H9 (cell line): ENCODE measurements around the gene MYF6. TPM values are rescaled to one million over a fixed set of nuclear protein-coding genes. Genes with fewer than 3 reads are reported as not detected.
A peak's percentile ranks its signal among the peaks of the same experiment; 100 is the strongest.

Experiments
- DNase-seq: peaks from one replicate; pipeline ENCODE4 v3.0.0-alpha.2; 2017
- H2AFZ ChIP-seq: one replicate; pipeline ENCODE4 v1.6.1; 2013; ENCODE audit warnings: mild to moderate bottlenecking, low read length, control low read depth, moderate library complexity
- H2AK5ac ChIP-seq: 2 replicates; pipeline ENCODE4 v1.6.1; 2013; ENCODE audit warnings: low read length, control low read depth, mixed read lengths; ENCODE audit not compliant: insufficient read length
- H2BK120ac ChIP-seq: one replicate; pipeline ENCODE4 v1.6.1; 2013; ENCODE audit warnings: low read depth, mild to moderate bottlenecking, low read length, control low read depth, inconsistent platforms; ENCODE audit not compliant: poor library complexity, severe bottlenecking
- H2BK12ac ChIP-seq: 2 replicates; pipeline ENCODE4 v1.6.1; 2013; ENCODE audit warnings: low read length, control low read depth, mixed read lengths, low read depth; ENCODE audit not compliant: insufficient read length
- H2BK15ac ChIP-seq: 2 replicates; pipeline ENCODE4 v1.6.1; 2013; ENCODE audit warnings: low read depth, low read length, control low read depth
- H2BK20ac ChIP-seq: one replicate; pipeline ENCODE4 v1.6.1; 2013; ENCODE audit warnings: low read depth, mild to moderate bottlenecking, low read length, control low read depth, inconsistent platforms; ENCODE audit not compliant: poor library complexity, severe bottlenecking
- H2BK5ac ChIP-seq: 2 replicates; pipeline ENCODE4 v1.6.1; 2013; ENCODE audit warnings: low read length, control low read depth, mixed read lengths; ENCODE audit not compliant: insufficient read length
- H3K14ac ChIP-seq: 2 replicates; pipeline ENCODE4 v1.6.1; 2013; ENCODE audit warnings: low read length, control low read depth; ENCODE audit not compliant: insufficient read depth
- H3K18ac ChIP-seq: 2 replicates; pipeline ENCODE4 v1.6.1; 2013; ENCODE audit warnings: low read depth, mild to moderate bottlenecking, mixed read lengths, low read length, control low read depth; ENCODE audit not compliant: insufficient read length
- H3K23ac ChIP-seq: 2 replicates; pipeline ENCODE4 v1.6.1; 2013; ENCODE audit warnings: low read length, control low read depth, mixed read lengths, low read depth; ENCODE audit not compliant: insufficient read length
- H3K23me2 ChIP-seq: 2 replicates; pipeline ENCODE4 v1.6.1; 2013; ENCODE audit warnings: low read depth, mild to moderate bottlenecking, mixed read lengths, low read length, control low read depth; ENCODE audit not compliant: insufficient read length, poor library complexity, severe bottlenecking
- H3K27ac ChIP-seq: 2 replicates; pipeline ENCODE4 v1.5.1; 2013; ENCODE audit warnings: low read length, control low read depth, mixed read lengths, low read depth; ENCODE audit not compliant: insufficient read length
- H3K27me3 ChIP-seq: 2 replicates; pipeline ENCODE4 v1.6.1; 2013; ENCODE audit warnings: low read length, control low read depth, inconsistent platforms; ENCODE audit not compliant: insufficient read depth
- H3K4ac ChIP-seq: 2 replicates; pipeline ENCODE4 v1.6.1; 2013; ENCODE audit warnings: low read depth, mild to moderate bottlenecking, control low read depth, inconsistent platforms, low read length, moderate library complexity
- H3K4me1 ChIP-seq: 2 replicates; pipeline ENCODE4 v1.6.1; 2013; ENCODE audit warnings: low read length, control low read depth, inconsistent platforms; ENCODE audit not compliant: insufficient read depth
- H3K4me2 ChIP-seq: 2 replicates; pipeline ENCODE4 v1.6.1; 2013; ENCODE audit warnings: low read length, control low read depth, mixed read lengths; ENCODE audit not compliant: insufficient read length, insufficient read depth
- H3K56ac ChIP-seq: 2 replicates; pipeline ENCODE4 v1.6.1; 2013; ENCODE audit warnings: low read depth, mild to moderate bottlenecking, mixed read lengths, low read length, control low read depth; ENCODE audit not compliant: insufficient read length
- H3K79me1 ChIP-seq: 2 replicates; pipeline ENCODE4 v1.6.1; 2013; ENCODE audit warnings: low read depth, mild to moderate bottlenecking, moderate library complexity, low read length, control low read depth, inconsistent platforms; ENCODE audit not compliant: insufficient read depth, poor library complexity, severe bottlenecking
- H3K79me2 ChIP-seq: 2 replicates; pipeline ENCODE4 v1.6.1; 2013; ENCODE audit warnings: low read length, control low read depth, inconsistent platforms; ENCODE audit not compliant: insufficient read depth
- H3K9ac ChIP-seq: 2 replicates; pipeline ENCODE4 v1.6.1; 2013; ENCODE audit warnings: low read length, control low read depth, mixed read lengths; ENCODE audit not compliant: insufficient read length; ENCODE audit errors: extremely low read depth
- H3K9me3 ChIP-seq: one replicate; pipeline ENCODE4 v1.6.1; 2013; ENCODE audit warnings: low read depth, low read length, inconsistent platforms; ENCODE audit not compliant: control insufficient read depth
- H3T11ph ChIP-seq: one replicate; pipeline ENCODE4 v1.6.1; 2013; ENCODE audit warnings: mild to moderate bottlenecking, low read length, control low read depth, inconsistent platforms
- H4K20me1 ChIP-seq: one replicate; pipeline ENCODE4 v1.6.1; 2013; ENCODE audit not compliant: control insufficient read depth, insufficient read length, insufficient read depth
- H4K5ac ChIP-seq: 2 replicates; pipeline ENCODE4 v1.6.1; 2013; ENCODE audit warnings: low read depth, mild to moderate bottlenecking, mixed read lengths, low read length, control low read depth; ENCODE audit not compliant: insufficient read length
- H4K8ac ChIP-seq: replicated peaks from 2 replicates; pipeline ENCODE4 v1.6.1; 2013; ENCODE audit warnings: low read length, control low read depth, mixed read lengths, low read depth; ENCODE audit not compliant: insufficient read length
- H4K91ac ChIP-seq: 2 replicates; pipeline ENCODE4 v1.6.1; 2013; ENCODE audit warnings: low read depth, mild to moderate bottlenecking, moderate library complexity, mixed read lengths, low read length, control low read depth; ENCODE audit not compliant: insufficient read length
- H3K27ac Mint-ChIP-seq, 3 experiments: 2 replicates in 2 of 3; 3 replicates in 1 of 3; pipeline ENCODE4 v1.8.0; 2020 to 2021; ENCODE audit warnings: mixed read lengths in 3 of 3, mild to moderate bottlenecking in 1 of 3, moderate library complexity in 1 of 3
- H3K27me3 Mint-ChIP-seq: 2 replicates; pipeline ENCODE4 v1.8.0; 2021; ENCODE audit warnings: low read depth, mild to moderate bottlenecking, moderate library complexity, mixed read lengths
- H3K36me3 Mint-ChIP-seq, 3 experiments: 2 replicates in 2 of 3; 3 replicates in 1 of 3; pipeline ENCODE4 v1.8.0; 2020 to 2021; ENCODE audit warnings: low read depth in 3 of 3, mixed read lengths in 3 of 3; ENCODE audit not compliant: insufficient read depth in 1 of 3
- H3K4me1 Mint-ChIP-seq, 2 experiments: 2 replicates each; pipeline ENCODE4 v1.8.0; 2020; ENCODE audit warnings: mixed read lengths in 2 of 2
- H3K4me3 Mint-ChIP-seq, 2 experiments: 2 replicates in 1 of 2; 3 replicates in 1 of 2; pipeline ENCODE4 v1.8.0; 2020 to 2021; ENCODE audit warnings: mild to moderate bottlenecking in 2 of 2, mixed read lengths in 2 of 2, moderate library complexity in 1 of 2
- H3K9me3 Mint-ChIP-seq, 2 experiments: 2 replicates in 1 of 2; 3 replicates in 1 of 2; pipeline ENCODE4 v1.8.0; 2020; ENCODE audit warnings: mild to moderate bottlenecking in 2 of 2, mixed read lengths in 2 of 2, moderate library complexity in 1 of 2
- CTCF ChIP-seq: fragments of 200-600 bp; sonication (generic); conservative IDR thresholded peaks from 3 replicates; pipeline ENCODE4 v1.8.0; 2021; ENCODE audit warnings: antibody characterized with exemption, mild to moderate bottlenecking
- WGBS: extraction: QIAGEN DNeasy Blood & Tissue Kit; methylation state at CpG from one replicate; pipeline ENCODE4 v1.1.7; 2013; ENCODE audit warnings: missing lambda C conversion rate, low lambda C conversion rate, mixed read lengths; ENCODE audit not compliant: insufficient read length; ENCODE audit errors: extremely low coverage; 5-methylcytosine and 5-hydroxymethylcytosine counted together
- total RNA-seq: library from RNA; stranded (reverse); gene quantifications from 2 replicates; pipeline ENCODE4 v1.2.1, GENCODE V29; 2021

MYF6 gene
- total RNA-seq, 1 experiment from 2014 or later = not detected

- no peak overlapping the region for H3K18ac ChIP-seq
- no peak overlapping the region for H3K9ac ChIP-seq
- H3K23ac ChIP-seq = no peak overlapping the region
- no peak overlapping the region for H3K14ac ChIP-seq
- peaks cover 24% of the 10 kb centered on the region for H3K27me3 ChIP-seq
- H4K91ac ChIP-seq = no peak overlapping the region
- H3K4me1 Mint-ChIP-seq = peaks cover 30 to 37% of the 10 kb centered on the region in 2 experiments
- no peak for DNase-seq
- H3K23me2 ChIP-seq = peaks cover 5% of the 10 kb centered on the region
- no peaks in the 10 kb centered on the region for H3K79me2 ChIP-seq
- no peak overlapping the region for H3K27ac Mint-ChIP-seq
- no peak overlapping the region for H4K5ac ChIP-seq
- H2AFZ ChIP-seq = peak overlapping the region; percentile 27
- no peaks in the 10 kb centered on the region for H3K9me3 ChIP-seq
- no peak overlapping the region for H3K27ac ChIP-seq
- no peak overlapping the region for H2BK15ac ChIP-seq
- H3T11ph ChIP-seq = no peak overlapping the region
- no peak for TF ChIP-seq CTCF
- WGBS = no CpG with 5 or more reads among the region's 12 CpGs
- H4K20me1 ChIP-seq = no peaks in the 10 kb centered on the region
- no peak overlapping the region for H3K4me2 ChIP-seq
- no peak overlapping the region for H4K8ac ChIP-seq
- H2BK12ac ChIP-seq = no peak overlapping the region
- H2AK5ac ChIP-seq = no peak overlapping the region
- H3K36me3 Mint-ChIP-seq = no peaks in the 10 kb centered on the region
- no peak overlapping the region for H2BK120ac ChIP-seq
- no peak overlapping the region for H3K4ac ChIP-seq
- peaks cover 63% of the 10 kb centered on the region for H3K27me3 Mint-ChIP-seq
- H2BK5ac ChIP-seq = no peak overlapping the region
- H3K56ac ChIP-seq = no peak overlapping the region
- H3K4me1 ChIP-seq = no peaks in the 10 kb centered on the region; the same call in 1 of the 2 replicates
- no peaks in the 10 kb centered on the region for H3K9me3 Mint-ChIP-seq
- no peak overlapping the region for H2BK20ac ChIP-seq
- H3K79me1 ChIP-seq = no peaks in the 10 kb centered on the region
- H3K4me3 Mint-ChIP-seq = no peak overlapping the region
These were observed 4.3 kb upstream of the MYF6 start for GRCh38 chr12:80702889-80703805.
